Activated B cell treated with CpG ODN at 0.5 μM for 24 hours (primary cell): ENCODE data around the gene CLDN1. TPM values are rescaled to one million over a fixed set of nuclear protein-coding genes. Genes with fewer than 3 reads are reported as not detected.

Experiments used
- ATAC-seq: fragments of 200-7000 bp; cut with Tn5 transposase; one replicate; pipeline ENCODE4 v1.10.0; 2021; ENCODE audit warnings: low read depth, mild to moderate bottlenecking, moderate library complexity
- CTCF ChIA-PET: fragments of 350-600 bp; sonication (Branson Sonifier 250); formaldehyde crosslinking; loops from one replicate; lab custom pipeline; 2021; ENCODE audit warnings: antibody characterized with exemption; lab: Charles Lee
- POLR2A ChIA-PET: fragments of 350-600 bp; sonication (Branson Sonifier 250); formaldehyde crosslinking; loops from one replicate; lab custom pipeline; 2021; ENCODE audit warnings: antibody characterized with exemption; lab: Charles Lee
- DNase-seq: peaks from one replicate; pipeline ENCODE4 v3.0.0; 2022
- H3K27ac Mint-ChIP-seq: one replicate; pipeline ENCODE4 v1.8.0; 2020; ENCODE audit warnings: mixed read lengths
- H3K27me3 Mint-ChIP-seq: one replicate; pipeline ENCODE4 v1.8.0; 2021; ENCODE audit warnings: mixed read lengths
- H3K36me3 Mint-ChIP-seq: one replicate; pipeline ENCODE4 v1.8.0; 2021; ENCODE audit warnings: low read depth, mixed read lengths
- H3K4me1 Mint-ChIP-seq: one replicate; pipeline ENCODE4 v1.8.0; 2021; ENCODE audit warnings: mixed read lengths
- H3K4me3 Mint-ChIP-seq: one replicate; pipeline ENCODE4 v1.8.0; 2020; ENCODE audit warnings: mild to moderate bottlenecking, mixed read lengths
- H3K9me3 Mint-ChIP-seq: one replicate; pipeline ENCODE4 v1.8.0; 2020; ENCODE audit warnings: mixed read lengths
- intact Hi-C: fragments of 100-400 bp; cut with micrococcal nuclease; formaldehyde crosslinking; loops from one replicate; pipeline ENCODE4 v1.15.1; 2024
- total RNA-seq: library from RNA; stranded (reverse); gene quantifications from 2 replicates; pipeline ENCODE4 v1.2.3, GENCODE V29; 2022
- TF ChIP-seq, protein P1 (sequence below): fragments of 200-600 bp; IDR thresholded peaks from one replicate; pipeline ENCODE4 v1.8.0; 2022; ENCODE audit warnings: antibody characterized with exemption, mild to moderate bottlenecking

The CLDN1 gene
- total RNA-seq, 1 donor from 2014 or later: not detected

DNA sequence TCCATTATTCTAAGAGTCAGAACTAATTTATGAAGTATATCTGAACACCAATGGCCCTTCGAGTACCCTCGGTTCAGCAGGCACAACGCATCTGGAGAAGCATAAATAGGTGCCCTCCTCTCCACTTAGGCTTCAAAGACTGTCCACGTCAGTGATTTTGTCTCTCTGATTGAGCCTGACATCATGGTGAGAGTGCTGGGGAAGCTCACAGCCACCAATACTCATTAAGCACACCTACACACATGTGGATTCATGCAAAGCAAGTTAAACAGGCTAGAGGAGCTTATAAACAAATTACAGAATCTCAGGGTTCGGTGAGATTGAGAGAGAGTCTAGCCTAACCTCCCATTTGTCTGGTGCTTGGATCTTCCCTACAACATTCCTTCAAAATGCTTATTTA lies 3.6 kb downstream of the CLDN1 start:
- intact Hi-C loops: no loop called here
- DNase-seq (no peak), ATAC-seq (no peak)
- H3K27ac Mint-ChIP-seq: no peak overlapping the region
- peaks cover 14% of the 10 kb centered on the region for H3K4me1 Mint-ChIP-seq
- no peak overlapping the region for H3K4me3 Mint-ChIP-seq
- ChIA-PET POLR2A (no interaction called here), CTCF (no interaction called here)
- H3K27me3 Mint-ChIP-seq: peaks cover 33% of the 10 kb centered on the region
- H3K9me3 Mint-ChIP-seq: no peaks in the 10 kb centered on the region
- H3K36me3 Mint-ChIP-seq: no peaks in the 10 kb centered on the region
- TF ChIP-seq, protein P1, sequence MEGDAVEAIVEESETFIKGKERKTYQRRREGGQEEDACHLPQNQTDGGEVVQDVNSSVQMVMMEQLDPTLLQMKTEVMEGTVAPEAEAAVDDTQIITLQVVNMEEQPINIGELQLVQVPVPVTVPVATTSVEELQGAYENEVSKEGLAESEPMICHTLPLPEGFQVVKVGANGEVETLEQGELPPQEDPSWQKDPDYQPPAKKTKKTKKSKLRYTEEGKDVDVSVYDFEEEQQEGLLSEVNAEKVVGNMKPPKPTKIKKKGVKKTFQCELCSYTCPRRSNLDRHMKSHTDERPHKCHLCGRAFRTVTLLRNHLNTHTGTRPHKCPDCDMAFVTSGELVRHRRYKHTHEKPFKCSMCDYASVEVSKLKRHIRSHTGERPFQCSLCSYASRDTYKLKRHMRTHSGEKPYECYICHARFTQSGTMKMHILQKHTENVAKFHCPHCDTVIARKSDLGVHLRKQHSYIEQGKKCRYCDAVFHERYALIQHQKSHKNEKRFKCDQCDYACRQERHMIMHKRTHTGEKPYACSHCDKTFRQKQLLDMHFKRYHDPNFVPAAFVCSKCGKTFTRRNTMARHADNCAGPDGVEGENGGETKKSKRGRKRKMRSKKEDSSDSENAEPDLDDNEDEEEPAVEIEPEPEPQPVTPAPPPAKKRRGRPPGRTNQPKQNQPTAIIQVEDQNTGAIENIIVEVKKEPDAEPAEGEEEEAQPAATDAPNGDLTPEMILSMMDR: no peak

DNA sequence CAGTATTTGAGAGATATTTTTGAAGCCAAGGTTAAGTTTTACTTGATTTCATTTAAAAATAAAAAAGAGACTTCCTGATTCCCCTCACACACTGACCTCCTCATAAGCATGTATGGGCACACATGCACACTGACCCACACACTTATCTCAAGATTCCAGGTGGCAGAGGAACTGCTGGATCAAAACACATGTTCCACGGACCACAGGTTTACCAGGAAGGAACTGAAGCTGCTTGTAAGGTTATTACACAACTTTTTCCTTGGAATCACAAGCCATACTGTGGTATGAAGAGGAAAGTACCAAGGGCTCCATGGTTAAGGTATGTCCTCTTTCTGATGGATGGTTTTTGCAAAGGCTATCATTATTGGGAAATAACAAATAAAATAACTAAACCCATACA lies 7.5 kb downstream of the CLDN1 start:
- DNase-seq (no peak), ATAC-seq (no peak)
- H3K9me3 Mint-ChIP-seq: no peaks in the 10 kb centered on the region
- intact Hi-C loops: no loop called here
- H3K4me3 Mint-ChIP-seq: no peak overlapping the region
- ChIA-PET POLR2A (no interaction called here), CTCF (no interaction called here)
- TF ChIP-seq, protein P1: no peak
- H3K27ac Mint-ChIP-seq: no peak overlapping the region
- H3K36me3 Mint-ChIP-seq: no peaks in the 10 kb centered on the region
- no peaks in the 10 kb centered on the region for H3K4me1 Mint-ChIP-seq
- peaks cover 12% of the 10 kb centered on the region for H3K27me3 Mint-ChIP-seq

DNA sequence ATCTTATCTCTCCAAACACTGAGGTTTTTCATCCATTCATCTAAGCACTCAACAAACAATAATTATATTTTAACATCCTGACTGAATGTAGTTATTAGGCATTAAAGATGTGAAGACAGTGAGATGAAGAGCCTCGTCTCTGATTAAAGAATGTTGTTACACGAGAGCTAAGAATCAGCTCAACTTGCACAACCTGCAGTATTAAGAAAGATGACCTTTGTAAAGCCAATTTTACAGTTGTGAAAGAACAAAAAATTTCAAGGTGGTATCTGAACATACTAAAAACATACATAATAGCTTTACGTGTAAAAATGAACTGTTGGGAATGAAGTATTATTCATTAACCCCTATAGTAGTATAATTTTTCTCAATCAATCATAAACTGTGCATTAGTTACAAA lies 12.8 kb downstream of the CLDN1 start:
- Mint-ChIP-seq H3K27me3 (peaks cover 5% of the 10 kb centered on the region), H3K4me3 (no peak overlapping the region), H3K4me1 (no peaks in the 10 kb centered on the region), H3K9me3 (no peaks in the 10 kb centered on the region), H3K27ac (no peak overlapping the region), H3K36me3 (no peaks in the 10 kb centered on the region)
- intact Hi-C loops: no loop called here
- CTCF ChIA-PET: no interaction called here
- TF ChIP-seq, protein P1: no peak
- POLR2A ChIA-PET: no interaction called here
- no peak for ATAC-seq
- no peak for DNase-seq

DNA sequence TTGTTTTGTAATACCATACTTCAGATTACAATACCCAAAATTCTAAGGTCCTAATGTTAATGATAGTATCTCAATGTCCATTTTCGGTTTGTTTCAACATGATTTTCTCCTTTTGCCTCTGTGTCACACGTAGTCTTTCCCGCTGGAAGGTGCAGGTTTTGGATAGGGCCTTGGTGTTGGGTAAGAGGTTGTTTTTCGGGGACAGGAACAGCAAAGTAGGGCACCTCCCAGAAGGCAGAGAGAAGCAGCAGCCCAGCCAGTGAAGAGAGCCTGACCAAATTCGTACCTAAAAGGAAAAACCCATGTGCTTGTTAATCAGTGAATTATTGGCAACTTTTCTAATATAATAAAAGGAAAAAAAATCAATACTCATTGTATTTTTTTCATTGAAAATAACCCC lies 14.1 kb downstream of the CLDN1 start:
- H3K27ac Mint-ChIP-seq: no peak overlapping the region
- no peak overlapping the region for H3K4me3 Mint-ChIP-seq
- TF ChIP-seq, protein P1: no peak
- H3K36me3 Mint-ChIP-seq: no peaks in the 10 kb centered on the region
- DNase-seq (no peak), ATAC-seq (no peak)
- ChIA-PET POLR2A (no interaction called here), CTCF (no interaction called here)
- H3K9me3 Mint-ChIP-seq: no peaks in the 10 kb centered on the region
- no peaks in the 10 kb centered on the region for H3K4me1 Mint-ChIP-seq
- intact Hi-C loops: no loop called here
- H3K27me3 Mint-ChIP-seq: peaks cover 5% of the 10 kb centered on the region

DNA sequence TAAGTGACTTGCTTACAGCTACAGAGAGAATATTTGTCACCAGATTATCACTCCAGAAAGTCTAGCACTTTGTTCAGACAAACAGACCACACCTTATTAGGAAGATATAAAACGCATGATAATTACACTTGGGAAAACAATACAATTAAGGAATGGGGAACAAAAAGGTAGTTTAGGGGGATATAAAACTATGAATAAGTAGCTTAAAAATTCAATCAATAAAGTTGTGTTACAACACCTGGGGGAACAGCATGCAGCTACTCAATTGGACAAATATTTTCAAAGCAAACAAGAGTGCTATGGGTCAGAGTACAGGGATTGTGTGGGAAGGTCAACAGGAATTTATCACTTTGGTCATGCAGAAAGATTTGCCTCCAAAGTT lies 15.1 kb downstream of the CLDN1 start:
- DNase-seq: no peak
- Mint-ChIP-seq H3K4me3 (no peak overlapping the region), H3K9me3 (no peaks in the 10 kb centered on the region), H3K4me1 (no peaks in the 10 kb centered on the region), H3K27me3 (peaks cover 2% of the 10 kb centered on the region), H3K27ac (no peak overlapping the region), H3K36me3 (no peaks in the 10 kb centered on the region)
- ChIA-PET POLR2A (no interaction called here), CTCF (no interaction called here)
- TF ChIP-seq, protein P1: no peak
- ATAC-seq: no peak
- intact Hi-C loops: no loop called here
